Measurements from ENCODE around the gene PCDHAC1.
A peak's percentile ranks its signal among the peaks of the same experiment; 100 is the strongest.
"Not testable (repeated sequence)": the region's sequence is repeated elsewhere in the genome, so short reads cannot be mapped to it uniquely, and the experiment has no call there.

The PCDHAC1 gene, protein sequence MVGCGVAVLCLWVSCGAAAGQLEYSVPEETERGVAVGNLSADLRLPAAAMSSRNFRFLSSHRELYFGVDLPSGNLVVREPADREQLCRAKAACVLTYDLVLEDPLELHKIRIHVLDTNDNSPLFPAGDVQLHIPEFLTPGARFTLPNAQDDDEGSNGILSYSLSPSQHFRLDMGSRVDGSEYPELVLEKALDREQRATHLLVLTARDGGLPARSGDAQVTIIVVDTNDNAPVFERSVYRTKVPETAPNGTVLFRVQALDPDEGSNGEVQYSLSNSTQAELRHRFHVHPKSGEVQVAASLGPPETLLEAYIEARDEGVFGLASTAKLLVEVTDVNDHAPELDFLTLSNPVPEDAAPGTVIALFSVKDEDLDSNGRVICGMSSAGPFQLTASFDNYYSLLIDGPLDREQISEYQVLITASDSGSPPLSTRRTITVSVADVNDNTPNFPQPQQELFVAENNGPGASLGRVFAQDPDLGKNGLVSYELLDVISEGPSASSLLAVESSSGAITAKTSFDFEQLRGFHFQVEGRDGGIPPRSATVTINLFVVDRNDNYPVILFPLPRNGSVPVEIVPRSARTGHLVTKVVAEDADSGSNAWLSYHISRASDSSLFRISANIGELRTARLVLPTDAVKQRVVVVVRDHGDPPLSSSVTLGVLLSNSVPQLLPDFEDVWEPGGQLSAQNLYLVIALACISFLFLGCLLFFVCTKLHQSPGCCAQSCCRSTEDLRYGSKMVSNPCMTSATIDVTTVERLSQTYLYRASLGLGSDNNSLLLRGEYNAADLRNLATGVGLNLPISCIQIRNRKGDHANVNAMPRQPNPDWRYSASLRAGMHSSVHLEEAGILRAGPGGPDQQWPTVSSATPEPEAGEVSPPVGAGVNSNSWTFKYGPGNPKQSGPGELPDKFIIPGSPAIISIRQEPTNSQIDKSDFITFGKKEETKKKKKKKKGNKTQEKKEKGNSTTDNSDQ

DNA sequence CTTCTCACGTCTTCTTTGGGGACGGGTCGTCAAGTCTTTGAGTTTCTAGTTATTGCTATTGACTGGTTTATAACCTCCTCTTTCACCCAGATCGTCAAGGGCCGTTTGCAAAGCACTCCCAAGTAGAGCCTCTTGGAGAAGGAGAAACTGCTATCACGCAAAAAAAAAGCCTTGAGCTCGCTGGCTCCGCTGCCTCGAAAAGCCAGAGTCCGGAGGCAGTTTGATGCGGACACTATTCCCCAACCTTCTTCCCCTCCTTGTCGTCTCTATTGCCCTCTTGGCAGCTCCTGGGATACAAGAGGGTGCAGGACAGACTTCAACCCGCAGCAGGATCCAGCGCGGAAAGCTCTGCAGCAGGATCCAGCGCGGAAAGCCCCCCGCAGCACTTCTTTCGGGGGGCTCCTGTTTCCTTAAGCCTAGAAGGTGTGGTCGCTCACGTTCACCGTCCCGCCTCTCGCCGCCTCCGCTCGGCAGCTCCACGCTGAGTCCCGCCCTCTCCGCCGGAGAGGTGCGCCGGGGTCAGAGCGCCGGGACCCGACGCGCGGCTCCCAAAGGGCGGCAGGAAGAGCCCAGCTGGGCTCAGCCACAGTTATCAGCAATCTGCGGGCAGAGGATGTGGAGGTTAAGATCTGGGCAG is at the start of gene PCDHAC1:
Gene PCDHAC1, plus strand, starts transcription at position 494 of the 637 bp plus-strand sequence. CDS start 594 bp downstream, outside the sequence.
- no peak for DNase-seq

DNA sequence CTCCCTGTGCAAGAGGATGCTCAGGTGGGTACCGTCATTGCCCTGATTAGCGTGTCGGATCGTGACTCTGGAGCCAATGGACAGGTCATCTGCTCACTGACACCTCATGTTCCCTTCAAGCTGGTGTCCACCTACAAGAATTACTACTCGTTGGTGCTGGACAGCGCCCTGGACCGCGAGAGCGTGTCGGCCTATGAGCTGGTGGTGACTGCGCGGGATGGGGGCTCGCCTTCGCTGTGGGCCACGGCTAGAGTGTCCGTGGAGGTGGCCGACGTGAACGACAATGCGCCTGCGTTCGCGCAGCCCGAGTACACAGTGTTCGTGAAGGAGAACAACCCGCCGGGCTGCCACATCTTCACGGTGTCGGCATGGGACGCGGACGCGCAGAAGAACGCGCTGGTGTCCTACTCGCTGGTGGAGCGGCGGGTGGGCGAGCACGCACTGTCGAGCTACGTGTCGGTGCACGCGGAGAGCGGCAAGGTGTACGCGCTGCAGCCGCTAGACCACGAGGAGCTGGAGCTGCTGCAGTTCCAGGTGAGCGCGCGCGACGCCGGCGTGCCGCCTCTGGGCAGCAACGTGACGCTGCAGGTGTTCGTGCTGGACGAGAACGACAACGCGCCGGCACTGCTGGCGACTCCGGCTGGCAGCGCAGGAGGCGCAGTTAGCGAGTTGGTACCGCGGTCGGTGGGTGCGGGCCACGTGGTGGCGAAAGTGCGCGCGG is 49.4 kb upstream of the PCDHAC1 start:
- not testable (repeated sequence) for DNase-seq

DNA sequence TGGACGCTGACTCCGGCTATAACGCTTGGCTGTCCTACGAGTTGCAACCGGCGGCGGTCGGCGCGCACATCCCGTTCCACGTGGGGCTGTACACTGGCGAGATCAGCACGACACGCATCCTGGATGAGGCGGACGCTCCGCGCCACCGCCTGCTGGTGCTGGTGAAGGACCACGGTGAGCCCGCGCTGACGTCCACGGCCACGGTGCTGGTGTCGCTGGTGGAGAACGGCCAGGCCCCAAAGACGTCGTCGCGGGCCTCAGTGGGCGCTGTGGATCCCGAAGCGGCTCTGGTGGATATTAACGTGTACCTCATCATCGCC is 48.9 kb upstream of the PCDHAC1 start:
- DNase-seq: no peak

DNA sequence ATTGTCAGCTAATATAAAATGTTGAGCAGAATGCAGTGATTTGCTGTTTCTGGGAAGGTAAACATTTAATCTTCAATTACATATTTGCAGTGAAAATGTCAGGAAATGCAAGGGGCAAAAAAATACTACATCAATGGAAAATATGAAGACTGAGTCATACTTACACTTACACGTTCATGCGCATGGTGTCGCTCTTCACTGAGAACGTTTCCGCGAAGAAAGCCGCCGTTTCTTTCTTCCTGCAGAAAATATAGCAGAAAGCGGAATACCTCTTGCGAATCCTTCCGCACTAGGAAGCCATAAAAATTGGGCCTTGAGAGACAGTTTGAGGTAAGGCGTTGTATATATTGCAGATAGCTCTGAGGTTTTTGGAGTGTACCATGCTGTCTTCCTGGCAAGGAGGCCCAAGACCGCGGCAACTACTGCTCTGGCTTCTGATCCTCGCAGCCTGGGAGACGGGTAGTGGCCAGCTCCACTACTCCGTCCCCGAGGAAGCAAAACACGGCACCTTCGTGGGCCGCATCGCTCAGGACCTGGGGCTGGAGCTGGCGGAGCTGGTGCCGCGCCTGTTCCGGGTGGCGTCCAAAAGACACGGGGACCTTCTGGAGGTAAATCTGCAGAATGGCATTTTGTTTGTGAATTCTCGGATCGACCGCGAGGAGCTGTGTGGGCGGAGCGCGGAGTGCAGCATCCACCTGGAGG is 44.1 kb upstream of the PCDHAC1 start, which contains the start of gene PCDHA13:
Gene PCDHA13, plus strand, starts transcription at position 236 of the 702 bp plus-strand sequence. Its CDS starts 145 bp downstream, at position 381.
- no peak for DNase-seq

DNA sequence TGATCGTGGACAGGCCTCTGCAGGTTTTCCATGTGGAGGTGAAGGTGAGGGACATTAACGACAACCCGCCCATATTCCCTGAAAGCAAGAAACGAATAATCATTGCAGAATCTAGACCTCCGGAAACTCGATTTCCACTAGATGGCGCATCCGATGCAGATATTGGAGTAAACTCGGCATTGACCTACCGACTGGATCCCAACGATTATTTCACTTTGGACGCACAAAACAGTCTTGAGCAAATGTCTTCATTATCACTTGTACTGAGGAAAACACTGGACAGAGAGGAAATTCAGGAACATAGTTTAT is 43.6 kb upstream of the PCDHAC1 start:
- DNase-seq: peak; percentile 33

DNA sequence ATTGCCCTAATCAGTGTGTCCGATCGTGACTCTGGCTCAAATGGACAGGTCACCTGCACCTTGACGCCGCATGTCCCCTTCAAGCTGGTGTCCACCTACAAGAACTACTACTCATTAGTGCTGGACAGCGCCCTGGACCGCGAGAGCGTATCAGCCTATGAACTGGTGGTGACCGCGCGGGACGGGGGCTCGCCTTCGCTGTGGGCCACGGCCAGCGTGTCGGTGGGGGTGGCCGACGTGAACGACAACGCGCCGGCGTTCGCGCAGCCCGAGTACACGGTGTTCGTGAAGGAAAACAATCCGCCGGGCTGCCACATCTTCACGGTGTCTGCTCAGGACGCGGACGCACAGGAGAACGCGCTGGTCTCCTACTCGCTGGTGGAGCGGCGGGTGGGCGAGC is 42.7 kb upstream of the PCDHAC1 start:
- no peak for DNase-seq

DNA sequence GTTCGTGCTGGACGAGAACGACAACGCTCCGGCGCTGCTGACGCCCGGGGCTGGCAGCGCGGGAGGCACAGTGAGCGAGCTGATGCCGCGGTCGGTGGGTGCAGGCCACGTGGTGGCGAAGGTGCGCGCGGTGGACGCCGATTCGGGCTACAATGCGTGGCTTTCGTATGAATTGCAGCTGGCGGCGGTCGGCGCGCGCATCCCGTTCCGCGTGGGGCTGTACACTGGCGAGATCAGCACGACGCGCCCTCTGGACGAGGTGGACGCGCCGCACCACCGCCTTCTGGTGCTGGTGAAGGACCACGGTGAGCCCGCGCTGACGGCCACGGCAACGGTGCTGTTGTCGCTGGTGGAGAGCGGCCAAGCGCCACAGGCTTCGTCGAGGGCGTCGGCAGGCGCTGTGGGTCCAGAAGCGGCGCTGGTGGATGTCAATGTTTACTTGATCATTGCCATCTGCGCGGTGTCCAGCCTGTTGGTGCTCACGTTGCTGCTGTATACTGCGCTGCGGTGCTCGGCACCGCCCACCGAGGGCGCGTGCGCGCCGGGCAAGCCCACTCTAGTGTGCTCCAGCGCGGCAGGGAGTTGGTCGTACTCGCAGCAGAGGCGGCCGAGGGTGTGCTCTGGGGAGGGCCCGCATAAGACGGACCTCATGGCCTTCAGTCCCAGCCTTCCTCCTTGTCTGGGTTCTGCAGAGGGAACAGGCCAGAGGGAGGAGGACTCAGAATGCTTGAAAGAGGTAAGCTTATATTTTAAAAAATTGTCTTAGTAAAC is 42.0 kb upstream of the PCDHAC1 start:
- no peak for DNase-seq

DNA sequence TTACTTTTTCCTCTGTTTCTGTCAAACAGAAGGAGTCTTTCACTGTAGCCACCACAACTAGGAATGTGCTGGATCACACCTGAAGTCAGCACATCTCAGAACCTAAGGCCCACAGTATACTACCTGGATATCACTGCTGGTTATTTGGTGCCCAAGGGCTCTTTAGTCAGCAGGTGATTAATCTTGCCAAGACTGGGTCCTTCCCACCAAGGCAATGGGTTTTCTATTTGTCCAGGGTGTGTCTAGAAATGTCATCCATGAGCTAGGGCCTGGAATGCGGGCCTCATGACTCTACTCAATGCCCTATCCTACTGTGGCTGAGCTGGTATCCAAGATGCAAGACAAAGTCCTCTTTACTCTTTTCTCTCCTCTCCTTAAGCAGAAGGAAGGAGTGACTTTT is 9.8 kb upstream of the PCDHAC1 start:
- no peak for DNase-seq

DNA sequence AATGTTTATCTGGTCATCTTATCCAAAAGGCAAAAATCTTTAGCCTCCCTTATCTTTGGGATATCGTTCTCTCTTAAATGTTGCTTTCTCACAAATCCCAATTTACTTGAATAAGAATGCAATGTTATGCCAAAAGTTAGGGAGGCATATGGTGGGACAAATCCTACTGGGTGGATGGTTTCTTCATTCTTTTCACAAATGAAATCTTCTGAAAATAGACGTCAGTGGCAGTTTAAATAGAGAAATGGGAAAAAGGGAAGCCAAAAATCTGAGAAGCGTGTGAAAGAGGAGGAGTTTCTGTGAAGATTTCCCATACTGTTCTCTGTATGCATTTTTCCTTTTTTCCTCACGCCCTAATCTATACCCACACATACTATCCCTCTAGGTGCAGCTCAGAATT is 2.5 kb upstream of the PCDHAC1 start:
- no peak for DNase-seq

DNA sequence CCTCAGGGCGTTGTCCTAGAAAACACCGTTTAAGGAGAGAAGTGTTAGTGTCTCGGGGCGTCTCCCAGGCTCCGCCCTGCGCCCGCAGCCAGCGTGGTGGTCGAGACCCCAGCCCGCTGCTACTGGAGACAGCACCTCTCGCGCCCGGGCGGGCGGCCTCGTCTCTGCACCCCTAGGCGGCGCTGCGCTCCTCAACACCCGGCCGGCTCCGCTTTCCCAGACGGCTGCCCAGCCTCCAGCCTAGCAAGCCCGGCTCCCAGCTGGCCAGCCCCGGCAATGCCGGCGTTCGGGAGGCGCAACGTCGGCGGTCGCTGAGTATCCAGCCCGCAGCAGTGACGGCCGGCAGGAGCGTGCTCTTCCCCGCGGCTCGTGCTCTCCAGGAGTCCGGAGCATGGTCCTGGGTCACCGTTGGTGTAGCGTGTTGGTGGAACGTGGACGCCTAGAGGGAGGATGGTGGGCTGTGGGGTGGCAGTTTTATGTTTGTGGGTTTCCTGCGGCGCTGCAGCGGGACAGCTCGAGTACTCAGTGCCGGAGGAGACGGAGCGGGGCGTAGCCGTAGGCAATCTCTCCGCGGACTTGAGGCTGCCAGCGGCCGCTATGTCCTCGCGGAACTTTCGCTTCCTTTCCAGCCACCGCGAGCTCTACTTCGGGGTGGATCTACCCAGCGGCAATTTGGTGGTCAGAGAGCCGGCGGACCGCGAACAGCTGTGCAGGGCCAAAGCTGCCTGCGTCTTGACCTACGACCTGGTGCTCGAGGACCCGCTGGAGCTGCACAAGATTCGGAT is 536 bp downstream of the PCDHAC1 start:
- peak; percentile 64 for DNase-seq

DNA sequence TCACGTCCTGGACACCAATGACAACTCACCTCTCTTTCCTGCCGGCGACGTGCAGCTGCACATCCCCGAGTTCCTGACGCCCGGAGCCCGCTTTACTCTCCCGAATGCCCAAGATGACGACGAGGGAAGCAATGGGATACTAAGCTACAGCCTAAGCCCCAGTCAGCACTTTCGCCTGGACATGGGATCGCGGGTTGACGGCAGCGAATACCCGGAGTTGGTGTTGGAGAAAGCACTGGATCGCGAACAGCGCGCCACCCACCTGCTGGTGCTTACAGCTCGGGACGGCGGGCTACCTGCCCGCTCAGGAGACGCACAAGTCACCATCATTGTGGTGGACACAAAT is 1.1 kb downstream of the PCDHAC1 start:
- no peak for DNase-seq

DNA sequence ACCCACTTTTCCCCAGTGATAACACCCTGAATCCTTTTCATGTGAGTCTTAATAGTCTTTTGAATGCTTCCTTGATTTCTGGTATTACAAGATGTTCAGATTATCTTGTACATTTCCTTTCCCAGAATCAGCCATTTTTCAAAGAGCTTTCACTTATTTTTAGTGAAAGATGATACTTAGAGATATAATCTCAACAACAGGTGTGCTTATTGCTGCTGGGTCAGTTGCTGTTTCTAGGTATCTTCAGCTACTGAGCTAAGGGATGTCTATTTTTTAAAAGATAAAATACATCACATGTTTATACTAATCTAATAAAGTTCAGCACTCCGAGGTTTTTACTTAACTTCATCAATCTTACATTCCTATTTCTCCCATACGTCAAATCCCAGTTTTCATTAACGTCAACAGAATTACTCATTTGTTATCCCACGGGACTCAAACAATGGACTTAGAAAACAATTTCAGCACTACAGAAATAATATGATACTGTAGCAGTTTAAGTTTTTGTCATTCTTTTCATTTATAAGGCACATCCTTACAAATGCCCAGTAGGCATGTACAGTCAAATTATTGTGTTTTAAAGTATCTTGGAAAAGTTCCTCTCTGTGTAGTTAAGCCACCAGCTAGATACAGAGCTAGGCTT is 9.0 kb downstream of the PCDHAC1 start:
- DNase-seq: no peak

DNA sequence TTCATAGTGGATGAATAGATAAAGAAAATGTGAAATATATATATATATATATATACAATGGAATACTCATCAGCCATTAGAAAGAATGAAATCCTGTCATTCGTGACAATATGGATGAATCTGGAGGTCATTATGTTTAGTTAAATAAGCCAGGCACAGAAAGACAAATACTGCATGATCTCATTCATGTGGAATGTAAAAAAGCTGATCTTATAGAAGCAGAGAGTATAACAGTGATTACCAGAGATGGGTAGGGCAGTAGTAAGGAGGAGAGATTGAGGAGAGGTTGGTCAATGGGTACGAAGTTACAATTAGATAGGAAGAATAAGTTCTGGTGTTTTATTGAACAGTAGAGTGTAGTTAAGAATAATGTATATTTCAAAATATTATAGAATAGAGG is 20.5 kb downstream of the PCDHAC1 start:
- no peak for DNase-seq

DNA sequence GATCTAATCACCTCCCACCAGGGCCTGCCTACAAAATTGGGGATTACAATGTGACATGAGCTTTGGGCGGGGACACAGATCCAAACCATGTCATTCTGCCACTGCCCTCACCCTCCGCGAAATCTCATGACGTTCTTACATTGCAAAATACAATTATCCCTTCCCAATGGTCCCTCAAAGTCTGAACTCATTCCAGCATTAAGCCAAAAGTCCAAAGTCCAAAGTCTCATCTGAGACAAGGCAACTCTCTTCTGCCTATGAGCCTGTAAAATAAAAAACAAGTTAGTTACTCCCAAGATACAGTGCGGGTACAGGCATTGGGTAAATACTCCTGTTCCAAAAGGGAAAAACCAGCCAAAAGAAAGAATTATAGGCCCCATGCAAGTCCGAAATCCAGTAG is 25.5 kb downstream of the PCDHAC1 start:
- no peak for DNase-seq

DNA sequence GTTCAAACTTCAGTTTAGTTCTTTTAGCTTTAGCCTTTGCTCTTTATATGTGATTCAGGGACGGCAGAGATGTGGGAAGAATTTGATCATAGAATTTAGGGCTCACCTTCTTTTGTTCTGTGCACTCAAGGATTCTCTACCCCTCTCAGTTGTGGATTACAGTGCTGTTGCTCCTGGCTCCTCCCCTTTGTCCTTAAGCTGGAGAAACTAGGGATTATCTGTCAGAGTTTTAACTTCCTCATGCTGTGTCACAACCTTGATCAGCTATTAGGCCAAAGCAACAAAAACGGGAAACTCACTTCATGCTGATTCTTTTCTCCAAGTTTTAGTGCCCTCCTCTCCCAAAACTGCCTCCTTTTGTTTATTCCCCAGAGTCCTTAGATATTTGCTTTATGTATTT is 27.1 kb downstream of the PCDHAC1 start:
- no peak for DNase-seq

DNA sequence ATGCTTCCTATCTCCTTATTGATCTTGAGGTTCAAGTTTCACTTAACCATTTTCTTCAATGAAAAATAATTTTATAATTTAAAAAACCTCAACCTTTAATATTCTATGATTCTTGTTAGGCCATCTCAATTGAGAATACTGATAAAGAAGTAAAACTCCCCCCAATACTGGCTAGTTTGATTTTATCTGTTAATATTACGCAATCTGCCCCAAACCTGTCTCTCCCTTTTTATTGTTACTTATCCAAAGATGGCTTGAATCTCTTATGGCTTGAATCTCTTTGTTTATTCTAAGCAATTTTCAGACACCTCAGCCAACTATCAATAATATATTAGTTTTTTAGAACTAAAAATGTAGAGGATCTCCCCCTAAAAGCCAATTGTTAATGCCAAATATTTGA is 36.1 kb downstream of the PCDHAC1 start:
- DNase-seq: no peak

DNA sequence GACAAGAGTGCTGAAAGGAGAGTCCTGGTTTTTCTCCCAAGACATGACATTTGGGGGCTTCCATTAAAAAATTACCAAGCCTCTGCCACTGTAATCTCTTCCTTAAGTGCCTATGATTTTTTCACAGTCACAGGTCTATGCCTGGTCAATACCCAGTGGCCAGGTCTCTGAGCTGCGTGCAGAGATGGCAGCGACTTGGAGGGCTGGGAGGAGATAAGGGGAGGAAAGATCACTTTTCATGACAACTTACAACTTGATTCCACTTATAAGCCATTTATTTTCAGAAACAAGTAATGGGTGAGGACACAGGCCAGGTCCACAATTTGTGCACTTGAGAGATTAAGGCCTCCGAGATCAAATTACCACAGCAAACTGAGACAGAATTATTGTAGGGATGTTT is 38.3 kb downstream of the PCDHAC1 start:
- no peak for DNase-seq

DNA sequence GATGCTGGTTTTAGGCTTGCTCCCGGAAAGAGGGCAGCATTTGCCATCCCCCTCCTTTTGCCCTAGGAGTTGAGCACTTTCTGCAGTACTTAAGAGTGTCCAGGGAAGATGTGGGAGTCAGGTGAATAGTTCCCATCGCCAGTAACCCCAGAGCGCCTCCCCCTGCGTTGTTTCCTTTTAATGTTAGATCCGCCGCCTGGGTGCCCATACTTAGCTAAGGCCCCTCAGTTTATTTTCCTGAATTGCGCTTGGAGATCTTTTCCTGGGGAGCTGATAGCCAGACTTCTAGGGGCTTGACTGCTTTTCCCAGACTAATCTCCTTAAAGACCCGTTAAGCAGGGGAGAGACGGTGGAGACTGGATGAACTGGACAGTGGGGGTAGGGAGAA is 39.8 kb downstream of the PCDHAC1 start:
- DNase-seq: no peak

DNA sequence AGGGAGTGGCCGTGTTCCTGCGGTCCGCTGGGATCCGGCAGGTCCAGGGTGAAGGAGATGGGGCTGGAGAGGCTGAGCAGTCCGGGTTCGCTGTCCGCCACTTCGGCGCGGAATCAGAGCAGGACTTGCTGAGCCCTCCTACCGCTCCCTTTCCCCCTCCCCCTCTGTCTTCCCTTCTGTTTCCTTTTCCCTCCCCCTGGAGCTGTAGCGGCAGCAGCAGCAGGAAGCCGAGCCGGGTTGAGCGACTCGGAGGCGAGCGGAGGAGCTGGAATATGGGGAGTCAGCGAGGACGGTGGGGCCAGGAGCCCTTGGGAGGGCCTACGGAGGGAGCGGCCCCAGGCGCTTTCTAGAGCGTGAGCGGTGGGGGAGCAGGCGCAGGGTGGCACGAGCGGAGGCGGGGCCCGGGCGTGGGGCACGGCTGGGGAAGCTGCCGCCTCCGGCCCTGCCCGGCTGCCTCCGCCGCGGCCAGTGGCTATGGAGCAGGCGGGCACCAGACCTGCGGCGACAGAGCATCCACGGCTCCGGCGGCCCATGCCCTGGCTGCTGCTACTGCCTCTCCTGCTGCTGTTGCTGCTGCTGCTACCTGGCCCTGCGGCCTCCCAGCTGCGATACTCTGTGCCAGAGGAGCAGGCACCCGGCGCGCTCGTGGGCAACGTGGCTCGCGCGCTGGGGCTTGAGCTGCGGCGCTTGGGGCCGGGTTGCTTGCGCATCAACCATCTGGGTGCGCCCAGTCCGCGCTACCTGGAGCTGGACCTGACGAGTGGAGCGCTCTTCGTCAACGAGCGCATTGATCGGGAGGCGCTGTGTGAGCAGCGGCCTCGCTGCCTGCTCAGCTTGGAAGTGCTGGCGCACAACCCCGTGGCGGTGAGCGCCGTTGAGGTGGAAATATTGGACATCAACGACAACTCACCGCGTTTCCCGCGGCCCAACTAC is 40.5 kb downstream of the PCDHAC1 start, which contains the start of gene PCDHAC2:
Gene PCDHAC2, plus strand, starts transcription at position 184 of the 933 bp plus-strand sequence. Its CDS starts 291 bp downstream, at position 475.
- DNase-seq: peak; percentile 34

Measured in COR-L47 (cell line).